Panc1 (cell line): Measurements from ENCODE around the gene GCH1. TPM values are rescaled to one million over a fixed set of nuclear protein-coding genes. Genes with fewer than 3 reads are reported as not detected.

ENCODE experiments used
- ATAC-seq: fragments of 200-7000 bp; cut with Tn5 transposase; 2 replicates; pipeline ENCODE4 v1.9.1; 2020; ENCODE audit warnings: mild to moderate bottlenecking, moderate library complexity
- BruUV-seq: library from RNA; stranded (reverse); fragments of 400-500 nt; replicated peaks from 2 replicates; lab custom pipeline; 2021; lab: Mats Ljungman, UMichigan
- CTCF ChIA-PET: fragments of 300-600 bp; sonication (Branson Sonifier 250); formaldehyde crosslinking; loops from one replicate; lab custom pipeline; 2022; ENCODE audit warnings: antibody characterized with exemption; lab: Charles Lee
- POLR2A ChIA-PET: fragments of 300-600 bp; sonication (Branson Sonifier 250); formaldehyde crosslinking; loops from one replicate; lab custom pipeline; 2022; ENCODE audit warnings: antibody characterized with exemption; lab: Charles Lee
- DNase-seq: peaks from one replicate; pipeline ENCODE4 v3.0.0-alpha.2; 2010; ENCODE audit warnings: low read depth, low spot score
- H3K27ac ChIP-seq: 2 replicates; pipeline ENCODE4 v1.5.1; 2011; ENCODE audit warnings: mild to moderate bottlenecking, low read length, inconsistent platforms
- H3K27me3 ChIP-seq: fragments of 200-500 bp; sonication (Bioruptor generic); 2 replicates; pipeline ENCODE4 v1.6.0; 2014; ENCODE audit warnings: low read length, inconsistent platforms; ENCODE audit not compliant: control insufficient read depth, insufficient read depth
- H3K36me3 ChIP-seq: fragments of 200-500 bp; sonication (Bioruptor generic); 2 replicates; pipeline ENCODE4 v1.5.1; 2014; ENCODE audit warnings: inconsistent platforms, mild to moderate bottlenecking, low read length, moderate library complexity; ENCODE audit not compliant: control insufficient read depth, insufficient read depth
- H3K4me1 ChIP-seq: 2 replicates; pipeline ENCODE4 v1.5.1; 2011; ENCODE audit warnings: inconsistent platforms, mild to moderate bottlenecking, low read length, moderate library complexity; ENCODE audit not compliant: control insufficient read depth, insufficient read depth
- H3K4me3 ChIP-seq, 2 experiments: 2 replicates each; pipeline ENCODE4 v1.5.1; 2011 to 2012; ENCODE audit warnings: low read depth in 2 of 2, low read length in 2 of 2, mild to moderate bottlenecking in 2 of 2, inconsistent platforms in 1 of 2, moderate library complexity in 1 of 2
- H3K9me3 ChIP-seq: fragments of 200-500 bp; sonication (Bioruptor generic); 2 replicates; pipeline ENCODE4 v1.5.1; 2014; ENCODE audit warnings: low read depth, mild to moderate bottlenecking, inconsistent platforms, low read length, moderate library complexity; ENCODE audit not compliant: control insufficient read depth, insufficient read depth
- POLR2AphosphoS5 ChIP-seq: IDR thresholded peaks from 2 replicates; pipeline ENCODE4 v1.6.1; 2012; ENCODE audit warnings: mild to moderate bottlenecking, low read depth, low read length, moderate library complexity
- SIN3A ChIP-seq: IDR thresholded peaks from 2 replicates; pipeline ENCODE4 v1.6.1; 2012; ENCODE audit warnings: low read depth, mild to moderate bottlenecking, low read length, moderate library complexity, borderline replicate concordance; ENCODE audit not compliant: insufficient read depth
- TCF7L2 ChIP-seq: IDR thresholded peaks from 2 replicates; pipeline ENCODE4 v1.6.1; 2011; ENCODE audit warnings: mild to moderate bottlenecking, low read depth, low read length, inconsistent platforms
- in situ Hi-C: cut with HindIII; loops from 2 replicates; pipeline ENCODE4 v1.10.0; 2016; ENCODE audit warnings: low sequenced_read_pairs, low pct_unique_long_range_greater_than_20kb
- intact Hi-C: fragments of 100-400 bp; cut with micrococcal nuclease; formaldehyde crosslinking; loops from one replicate; pipeline ENCODE4 v1.10.0; 2022; ENCODE audit not compliant: unreplicated experiment
- total RNA-seq: library from RNA; stranded (reverse); gene quantifications from one replicate; pipeline ENCODE4 v1.2.1, GENCODE V29; 2021; ENCODE audit not compliant: unreplicated experiment
- TF ChIP-seq, protein P1 (sequence below): fragments of 450-650 bp; IDR thresholded peaks from 2 replicates; pipeline ENCODE4 v1.5.1; 2017; ENCODE audit warnings: mild to moderate bottlenecking
- TF ChIP-seq, protein P2 (sequence below), 2 experiments: IDR thresholded peaks; 2 replicates each; pipeline ENCODE4 v1.6.1; 2011 to 2012; ENCODE audit warnings: low read depth in 2 of 2, control low read depth in 1 of 2, low read length in 1 of 2, mild to moderate bottlenecking in 1 of 2, moderate library complexity in 1 of 2; ENCODE audit not compliant: insufficient read depth in 1 of 2

The GCH1 gene
- total RNA-seq, 1 experiment from 2014 or later, result 3.6 TPM

DNA sequence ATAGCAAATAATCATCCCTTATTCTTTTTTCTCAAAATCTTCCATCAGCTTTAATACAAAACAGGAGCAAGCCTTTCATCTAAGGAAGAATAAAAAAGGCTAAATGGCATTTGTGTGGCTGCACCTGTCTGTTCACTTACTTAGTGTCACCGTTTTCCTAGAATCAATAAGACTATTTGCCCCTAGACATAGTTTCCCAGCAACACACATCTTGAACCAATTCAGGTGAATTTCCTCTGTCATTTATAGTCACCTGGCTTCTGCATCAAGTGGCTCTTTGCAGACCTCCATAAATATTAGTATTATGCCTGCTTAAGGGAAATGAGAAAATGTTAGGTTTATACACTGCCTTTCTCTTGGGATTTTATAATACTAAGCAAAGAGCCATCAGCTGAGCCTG is 17.4 kb upstream of the GCH1 start:
- ChIA-PET POLR2A (no interaction called here), CTCF (no interaction called here)
- H3K27me3 ChIP-seq, result no peaks in the 10 kb centered on the region
- TF ChIP-seq POLR2AphosphoS5 (no peak), SIN3A (no peak), TCF7L2 (no peak)
- TF ChIP-seq, protein P1, sequence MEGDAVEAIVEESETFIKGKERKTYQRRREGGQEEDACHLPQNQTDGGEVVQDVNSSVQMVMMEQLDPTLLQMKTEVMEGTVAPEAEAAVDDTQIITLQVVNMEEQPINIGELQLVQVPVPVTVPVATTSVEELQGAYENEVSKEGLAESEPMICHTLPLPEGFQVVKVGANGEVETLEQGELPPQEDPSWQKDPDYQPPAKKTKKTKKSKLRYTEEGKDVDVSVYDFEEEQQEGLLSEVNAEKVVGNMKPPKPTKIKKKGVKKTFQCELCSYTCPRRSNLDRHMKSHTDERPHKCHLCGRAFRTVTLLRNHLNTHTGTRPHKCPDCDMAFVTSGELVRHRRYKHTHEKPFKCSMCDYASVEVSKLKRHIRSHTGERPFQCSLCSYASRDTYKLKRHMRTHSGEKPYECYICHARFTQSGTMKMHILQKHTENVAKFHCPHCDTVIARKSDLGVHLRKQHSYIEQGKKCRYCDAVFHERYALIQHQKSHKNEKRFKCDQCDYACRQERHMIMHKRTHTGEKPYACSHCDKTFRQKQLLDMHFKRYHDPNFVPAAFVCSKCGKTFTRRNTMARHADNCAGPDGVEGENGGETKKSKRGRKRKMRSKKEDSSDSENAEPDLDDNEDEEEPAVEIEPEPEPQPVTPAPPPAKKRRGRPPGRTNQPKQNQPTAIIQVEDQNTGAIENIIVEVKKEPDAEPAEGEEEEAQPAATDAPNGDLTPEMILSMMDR, result no peak
- TF ChIP-seq, protein P2, sequence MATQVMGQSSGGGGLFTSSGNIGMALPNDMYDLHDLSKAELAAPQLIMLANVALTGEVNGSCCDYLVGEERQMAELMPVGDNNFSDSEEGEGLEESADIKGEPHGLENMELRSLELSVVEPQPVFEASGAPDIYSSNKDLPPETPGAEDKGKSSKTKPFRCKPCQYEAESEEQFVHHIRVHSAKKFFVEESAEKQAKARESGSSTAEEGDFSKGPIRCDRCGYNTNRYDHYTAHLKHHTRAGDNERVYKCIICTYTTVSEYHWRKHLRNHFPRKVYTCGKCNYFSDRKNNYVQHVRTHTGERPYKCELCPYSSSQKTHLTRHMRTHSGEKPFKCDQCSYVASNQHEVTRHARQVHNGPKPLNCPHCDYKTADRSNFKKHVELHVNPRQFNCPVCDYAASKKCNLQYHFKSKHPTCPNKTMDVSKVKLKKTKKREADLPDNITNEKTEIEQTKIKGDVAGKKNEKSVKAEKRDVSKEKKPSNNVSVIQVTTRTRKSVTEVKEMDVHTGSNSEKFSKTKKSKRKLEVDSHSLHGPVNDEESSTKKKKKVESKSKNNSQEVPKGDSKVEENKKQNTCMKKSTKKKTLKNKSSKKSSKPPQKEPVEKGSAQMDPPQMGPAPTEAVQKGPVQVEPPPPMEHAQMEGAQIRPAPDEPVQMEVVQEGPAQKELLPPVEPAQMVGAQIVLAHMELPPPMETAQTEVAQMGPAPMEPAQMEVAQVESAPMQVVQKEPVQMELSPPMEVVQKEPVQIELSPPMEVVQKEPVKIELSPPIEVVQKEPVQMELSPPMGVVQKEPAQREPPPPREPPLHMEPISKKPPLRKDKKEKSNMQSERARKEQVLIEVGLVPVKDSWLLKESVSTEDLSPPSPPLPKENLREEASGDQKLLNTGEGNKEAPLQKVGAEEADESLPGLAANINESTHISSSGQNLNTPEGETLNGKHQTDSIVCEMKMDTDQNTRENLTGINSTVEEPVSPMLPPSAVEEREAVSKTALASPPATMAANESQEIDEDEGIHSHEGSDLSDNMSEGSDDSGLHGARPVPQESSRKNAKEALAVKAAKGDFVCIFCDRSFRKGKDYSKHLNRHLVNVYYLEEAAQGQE (IDR thresholded peaks at IDR 0.05; ENCODE audit: insufficient read depth in 1 of 2, low read depth in 2 of 2, low read length in 1 of 2), result no peak
- H3K4me3 ChIP-seq, result no peak overlapping the region
- H3K36me3 ChIP-seq, result no peaks in the 10 kb centered on the region
- H3K9me3 ChIP-seq, result no peaks in the 10 kb centered on the region
- intact Hi-C loops, result no loop called here
- no peak for DNase-seq
- ATAC-seq, result no peak
- no peak overlapping the region for H3K27ac ChIP-seq
- in situ Hi-C loops, result no loop called here
- no peaks in the 10 kb centered on the region for H3K4me1 ChIP-seq
- BruUV-seq, result no TSS peak

DNA sequence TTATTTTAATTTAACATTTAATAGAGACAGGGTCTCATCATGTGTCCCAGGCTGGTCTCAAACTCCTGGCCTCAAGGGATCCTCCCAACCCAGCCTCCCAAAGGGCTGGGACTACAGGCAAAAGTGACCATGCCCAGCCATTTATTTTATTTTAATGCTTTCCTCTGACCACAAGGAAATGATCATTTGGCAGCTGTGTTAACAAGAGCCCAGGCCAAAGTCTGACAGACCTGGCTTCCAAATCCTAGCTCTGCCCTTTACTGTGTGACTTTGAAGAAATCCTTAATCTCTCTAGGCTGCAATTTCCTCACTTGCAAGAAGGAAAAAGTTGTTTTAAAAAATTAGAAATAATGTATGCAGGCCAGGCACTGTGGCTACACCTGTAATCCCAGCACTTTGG is 16.7 kb upstream of the GCH1 start:
- no peak for TF ChIP-seq SIN3A
- TF ChIP-seq, protein P2 (IDR thresholded peaks at IDR 0.05; ENCODE audit: insufficient read depth in 1 of 2, low read depth in 2 of 2, low read length in 1 of 2), result no peak
- no peak for TF ChIP-seq TCF7L2
- TF ChIP-seq, protein P1, result no peak
- no peak for TF ChIP-seq POLR2AphosphoS5
- H3K27me3 ChIP-seq, result no peaks in the 10 kb centered on the region
- no peaks in the 10 kb centered on the region for H3K36me3 ChIP-seq
- DNase-seq (no peak), ATAC-seq (no peak)
- no peak overlapping the region for H3K27ac ChIP-seq
- BruUV-seq, result no TSS peak
- ChIA-PET POLR2A (no interaction called here), CTCF (no interaction called here)
- in situ Hi-C loops, result no loop called here
- H3K4me1 ChIP-seq, result no peaks in the 10 kb centered on the region
- no peaks in the 10 kb centered on the region for H3K9me3 ChIP-seq
- H3K4me3 ChIP-seq, result no peak overlapping the region
- intact Hi-C loops, result no loop called here
